KMS-11 (cell line): ENCODE results near the gene ZNF317.

Experiments used
- H2AFZ ChIP-seq: fragments of 200-600 bp; sonication (generic); 2 replicates; pipeline ENCODE4 v1.6.1; 2016; ENCODE audit warnings: antibody characterized with exemption, mixed run types, low read depth
- H3K27ac ChIP-seq: fragments of 200-600 bp; sonication (generic); 2 replicates; pipeline ENCODE4 v1.6.1; 2016; ENCODE audit warnings: mild to moderate bottlenecking, mixed run types
- H3K27me3 ChIP-seq: fragments of 200-600 bp; sonication (generic); 2 replicates; pipeline ENCODE4 v1.6.1; 2017; ENCODE audit warnings: mild to moderate bottlenecking, low read depth, mixed run types, moderate library complexity; ENCODE audit not compliant: insufficient read depth
- H3K36me3 ChIP-seq: fragments of 200-600 bp; sonication (generic); 2 replicates; pipeline ENCODE4 v1.6.1; 2017; ENCODE audit warnings: mild to moderate bottlenecking, mixed run types; ENCODE audit not compliant: insufficient read depth
- H3K4me1 ChIP-seq: fragments of 200-600 bp; sonication (generic); 2 replicates; pipeline ENCODE4 v1.6.1; 2016; ENCODE audit warnings: mild to moderate bottlenecking, low read depth, mixed run types; ENCODE audit not compliant: poor library complexity, severe bottlenecking
- H3K4me2 ChIP-seq: fragments of 200-600 bp; sonication (generic); 2 replicates; pipeline ENCODE4 v1.7.0; 2016; ENCODE audit warnings: mild to moderate bottlenecking, mixed run types
- H3K4me3 ChIP-seq: fragments of 200-600 bp; sonication (generic); IDR thresholded peaks from 2 replicates; pipeline ENCODE4 v1.6.1; 2017; ENCODE audit warnings: low read depth, low read length, mixed read lengths; ENCODE audit not compliant: insufficient read depth
- H3K79me2 ChIP-seq: fragments of 200-600 bp; sonication (generic); 2 replicates; pipeline ENCODE4 v1.6.1; 2016; ENCODE audit warnings: low read depth, mixed run types; ENCODE audit not compliant: insufficient read depth
- H3K9ac ChIP-seq: fragments of 200-600 bp; sonication (generic); 2 replicates; pipeline ENCODE4 v1.6.1; 2016; ENCODE audit warnings: mild to moderate bottlenecking, mixed run types
- H4K20me1 ChIP-seq: fragments of 200-600 bp; sonication (generic); 2 replicates; pipeline ENCODE4 v1.6.1; 2016; ENCODE audit warnings: mild to moderate bottlenecking, mixed run types; ENCODE audit not compliant: insufficient read depth
- TF ChIP-seq, protein P1 (sequence below): fragments of 200-600 bp; sonication (generic); conservative IDR thresholded peaks from 2 replicates; pipeline ENCODE4 v1.6.1; 2017; ENCODE audit warnings: low read depth, mild to moderate bottlenecking, antibody characterized with exemption, low read length, moderate library complexity, mixed read lengths

Gene ZNF317

DNA sequence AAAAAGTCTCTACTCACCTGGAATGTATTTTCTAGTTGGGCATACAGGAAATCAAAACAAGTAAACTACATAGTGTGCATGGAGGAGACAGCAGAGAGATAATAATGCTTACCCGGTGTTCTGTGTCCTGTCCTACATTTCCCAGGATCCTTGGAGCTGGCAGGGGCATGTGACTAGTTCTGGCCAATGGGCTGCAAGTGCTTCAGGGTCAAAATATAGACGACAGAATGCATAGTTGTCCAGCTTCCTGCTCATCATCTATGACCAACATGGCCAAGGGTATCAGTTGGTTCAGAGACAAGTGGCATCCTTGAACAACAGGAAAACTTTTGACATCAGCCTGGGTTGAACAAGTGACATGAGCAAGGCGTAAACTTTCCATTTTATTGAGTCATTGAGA is 8.5 kb downstream of the ZNF317 start:
- Histone ChIP-seq H3K79me2 (peaks cover 82% of the 10 kb centered on the region; the same call in 1 of the 2 replicates), H4K20me1 (no peaks in the 10 kb centered on the region), H3K27me3 (no peaks in the 10 kb centered on the region), H3K4me3 (no peak overlapping the region), H3K27ac (no peak overlapping the region), H2AFZ (no peak overlapping the region), H3K36me3 (peaks cover 13% of the 10 kb centered on the region; the same call in 1 of the 2 replicates), H3K9ac (no peak overlapping the region), H3K4me2 (no peak overlapping the region), H3K4me1 (no peaks in the 10 kb centered on the region)
- TF ChIP-seq, protein P1, sequence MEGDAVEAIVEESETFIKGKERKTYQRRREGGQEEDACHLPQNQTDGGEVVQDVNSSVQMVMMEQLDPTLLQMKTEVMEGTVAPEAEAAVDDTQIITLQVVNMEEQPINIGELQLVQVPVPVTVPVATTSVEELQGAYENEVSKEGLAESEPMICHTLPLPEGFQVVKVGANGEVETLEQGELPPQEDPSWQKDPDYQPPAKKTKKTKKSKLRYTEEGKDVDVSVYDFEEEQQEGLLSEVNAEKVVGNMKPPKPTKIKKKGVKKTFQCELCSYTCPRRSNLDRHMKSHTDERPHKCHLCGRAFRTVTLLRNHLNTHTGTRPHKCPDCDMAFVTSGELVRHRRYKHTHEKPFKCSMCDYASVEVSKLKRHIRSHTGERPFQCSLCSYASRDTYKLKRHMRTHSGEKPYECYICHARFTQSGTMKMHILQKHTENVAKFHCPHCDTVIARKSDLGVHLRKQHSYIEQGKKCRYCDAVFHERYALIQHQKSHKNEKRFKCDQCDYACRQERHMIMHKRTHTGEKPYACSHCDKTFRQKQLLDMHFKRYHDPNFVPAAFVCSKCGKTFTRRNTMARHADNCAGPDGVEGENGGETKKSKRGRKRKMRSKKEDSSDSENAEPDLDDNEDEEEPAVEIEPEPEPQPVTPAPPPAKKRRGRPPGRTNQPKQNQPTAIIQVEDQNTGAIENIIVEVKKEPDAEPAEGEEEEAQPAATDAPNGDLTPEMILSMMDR: no peak

DNA sequence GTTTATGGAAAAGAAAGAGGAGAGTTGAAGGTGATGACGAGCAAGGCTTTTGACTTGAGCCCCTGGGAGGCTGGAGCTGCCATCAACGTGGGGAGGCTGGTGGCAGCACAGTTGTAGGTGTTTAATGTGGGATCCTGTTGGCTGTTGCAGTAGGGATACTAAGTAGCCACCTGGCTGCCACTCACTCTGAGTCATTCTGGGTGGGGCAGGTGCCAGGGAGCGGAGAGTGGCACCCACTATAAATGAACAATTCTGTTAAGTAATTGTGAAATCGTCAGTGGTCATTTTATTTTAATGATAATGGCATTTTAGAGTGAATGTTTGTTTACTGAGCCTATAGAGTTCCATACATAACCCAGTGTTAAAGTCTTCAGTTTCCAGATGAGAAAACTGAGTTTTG is 9.8 kb downstream of the ZNF317 start:
- Histone ChIP-seq H3K79me2 (peaks cover 70% of the 10 kb centered on the region; the same call in 1 of the 2 replicates), H3K27ac (no peak overlapping the region), H3K4me3 (no peak overlapping the region), H3K36me3 (peaks cover 13% of the 10 kb centered on the region; the same call in 1 of the 2 replicates), H3K27me3 (no peaks in the 10 kb centered on the region), H3K4me1 (no peaks in the 10 kb centered on the region), H2AFZ (no peak overlapping the region), H3K4me2 (no peak overlapping the region), H4K20me1 (no peaks in the 10 kb centered on the region), H3K9ac (no peak overlapping the region)
- TF ChIP-seq, protein P1: no peak

DNA sequence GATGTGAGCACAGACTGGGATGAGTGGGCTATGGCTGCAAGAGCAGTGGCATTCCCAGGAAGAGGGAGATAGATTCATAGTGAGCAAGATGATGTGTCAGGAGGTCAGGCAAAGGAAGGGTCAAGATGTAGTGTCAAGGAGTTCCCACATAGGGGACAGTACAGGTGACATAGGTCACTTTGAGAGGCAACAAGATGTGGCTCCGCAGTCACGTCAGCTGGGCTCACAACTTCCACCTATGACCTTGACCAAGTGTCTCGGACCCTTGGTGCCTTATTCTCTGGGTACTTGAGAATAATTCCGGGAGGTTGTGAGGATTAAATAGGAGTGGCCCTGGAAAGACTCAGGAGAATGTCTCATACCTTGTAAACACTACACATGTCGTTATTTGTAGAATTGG is 10.5 kb downstream of the ZNF317 start:
- Histone ChIP-seq H3K4me2 (no peak overlapping the region), H3K36me3 (peaks cover 13% of the 10 kb centered on the region; the same call in 1 of the 2 replicates), H3K4me3 (no peak overlapping the region), H3K79me2 (peaks cover 63% of the 10 kb centered on the region; the same call in 1 of the 2 replicates), H3K27me3 (no peaks in the 10 kb centered on the region), H3K4me1 (no peaks in the 10 kb centered on the region), H3K27ac (no peak overlapping the region), H4K20me1 (no peaks in the 10 kb centered on the region), H3K9ac (no peak overlapping the region), H2AFZ (no peak overlapping the region)
- TF ChIP-seq, protein P1: no peak

DNA sequence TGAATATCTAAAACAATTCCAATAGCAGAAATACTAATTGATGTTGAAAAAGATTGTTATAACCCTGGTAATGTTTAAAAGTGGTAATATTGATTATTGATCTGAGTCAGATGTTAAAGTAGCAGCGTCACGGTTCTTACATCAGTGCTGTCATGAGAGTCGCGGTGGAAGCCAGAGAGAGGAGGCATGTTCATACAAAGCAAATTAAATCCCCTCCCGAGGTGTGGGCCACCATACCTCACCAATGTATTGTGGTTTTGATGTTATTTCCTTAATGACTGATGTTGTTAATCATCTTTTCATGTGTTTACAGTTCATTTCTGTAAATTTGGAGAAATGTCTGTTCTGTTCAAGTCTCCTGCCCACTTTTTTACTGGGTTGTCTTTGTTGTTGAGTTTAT is 11.2 kb downstream of the ZNF317 start:
- TF ChIP-seq, protein P1: no peak
- Histone ChIP-seq H3K79me2 (peaks cover 58% of the 10 kb centered on the region; the same call in 1 of the 2 replicates), H4K20me1 (no peaks in the 10 kb centered on the region), H3K9ac (no peak overlapping the region), H3K27me3 (no peaks in the 10 kb centered on the region), H3K4me2 (no peak overlapping the region), H2AFZ (no peak overlapping the region), H3K4me1 (no peaks in the 10 kb centered on the region), H3K4me3 (no peak overlapping the region), H3K36me3 (peaks cover 13% of the 10 kb centered on the region; the same call in 1 of the 2 replicates), H3K27ac (no peak overlapping the region)
